Erythroblast (primary cell): ENCODE results near the gene CHODL.

Experiments used
- DNase-seq, 2 experiments: peaks; one replicate each; lab custom pipeline; 2025; lab: John Stamatoyannopoulos, UW
- GATA1 ChIP-seq: IDR thresholded peaks from 2 replicates; pipeline ENCODE4 v1.6.1; 2011; ENCODE audit warnings: low read depth, mild to moderate bottlenecking, control low read depth, low read length, moderate library complexity
- POLR2A ChIP-seq: IDR thresholded peaks from 2 replicates; pipeline ENCODE4 v1.6.1; 2011; ENCODE audit warnings: mild to moderate bottlenecking, low read length

The CHODL gene

GRCh38 chr21:18244671-18245463 is at the start of gene CHODL:
Gene CHODL (plus strand): TSS chr21:18244833. CDS start chr21:18245224, 391 bp downstream.
- DNase-seq, result no peak
- TF ChIP-seq POLR2A (no peak), GATA1 (no peak)

GRCh38 chr21:18204931-18205330 is 39.7 kb upstream of the CHODL start:
- TF ChIP-seq GATA1 (no peak), POLR2A (no peak)
- DNase-seq, result no peak

DNA sequence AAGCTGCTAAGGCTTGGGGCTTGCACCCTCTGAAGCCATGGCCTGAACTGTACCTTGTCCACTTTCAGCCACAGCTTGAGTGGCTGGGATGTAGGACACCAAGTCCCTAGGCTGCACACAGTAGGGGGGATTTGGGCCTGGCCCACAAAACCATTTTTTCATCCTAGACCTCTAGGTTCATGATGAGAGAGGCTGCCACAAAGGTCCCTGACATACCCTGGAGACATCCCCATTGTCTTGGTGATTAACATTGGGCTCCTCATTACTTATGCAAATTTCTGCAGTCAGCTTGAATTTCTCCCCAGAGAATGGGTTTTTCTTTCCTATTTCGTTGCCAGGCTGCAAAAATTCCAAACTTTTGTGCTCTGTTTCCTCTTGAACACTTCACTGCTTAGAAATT is 26.3 kb upstream of the CHODL start:
- TF ChIP-seq POLR2A (no peak), GATA1 (no peak)
- no peak for DNase-seq

- TF ChIP-seq GATA1 (no peak), POLR2A (no peak)
- DNase-seq, result no peak
These were observed 24.1 kb upstream of the CHODL start for GRCh38 chr21:18220498-18220897.

GRCh38 chr21:18222346-18222745 is 22.3 kb upstream of the CHODL start:
- DNase-seq, result no peak
- TF ChIP-seq GATA1 (no peak), POLR2A (no peak)

DNA sequence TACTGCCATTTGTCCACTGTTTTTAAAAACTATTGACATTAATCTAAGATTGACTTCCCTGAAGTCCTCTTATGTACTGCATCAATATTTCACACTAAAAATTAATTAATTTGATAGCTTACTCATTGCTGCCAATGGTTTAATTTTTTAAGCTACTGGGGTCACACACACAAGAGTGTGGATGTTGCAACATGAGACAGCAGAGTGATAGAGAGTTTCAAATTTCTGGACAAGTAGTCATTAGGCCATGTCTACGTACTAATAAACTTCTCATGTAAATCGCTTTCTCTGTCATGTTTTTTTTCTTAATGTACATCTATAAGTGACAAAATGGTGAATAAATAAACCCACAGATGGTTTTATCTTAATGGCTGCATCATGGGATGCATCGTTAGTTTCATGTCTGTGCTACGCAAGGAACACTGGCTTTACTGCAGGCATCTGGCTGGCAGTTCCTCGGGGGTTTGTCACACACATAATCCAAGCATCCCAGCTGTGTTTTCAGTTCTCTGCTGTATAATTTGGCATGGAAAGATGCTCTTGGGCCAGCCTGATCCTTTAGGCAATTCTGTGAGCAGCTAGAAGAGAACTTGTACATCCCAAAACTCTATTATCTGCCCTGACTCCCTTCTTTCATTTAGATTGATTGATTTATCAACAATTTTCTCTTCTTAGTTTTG is 16.4 kb upstream of the CHODL start:
- DNase-seq, result no peak
- TF ChIP-seq GATA1 (no peak), POLR2A (no peak)

GRCh38 chr21:18235545-18235944 is 9.1 kb upstream of the CHODL start:
- TF ChIP-seq GATA1 (no peak), POLR2A (no peak)
- DNase-seq, result no peak

GRCh38 chr21:18245464-18245967 is 883 bp downstream of the CHODL start:
- no peak for TF ChIP-seq POLR2A
- no peak for TF ChIP-seq GATA1
- DNase-seq, result no peak

GRCh38 chr21:18248171-18248570 is 3.5 kb downstream of the CHODL start:
- no peak for DNase-seq
- TF ChIP-seq GATA1, result no peak
- TF ChIP-seq POLR2A, result no peak

DNA sequence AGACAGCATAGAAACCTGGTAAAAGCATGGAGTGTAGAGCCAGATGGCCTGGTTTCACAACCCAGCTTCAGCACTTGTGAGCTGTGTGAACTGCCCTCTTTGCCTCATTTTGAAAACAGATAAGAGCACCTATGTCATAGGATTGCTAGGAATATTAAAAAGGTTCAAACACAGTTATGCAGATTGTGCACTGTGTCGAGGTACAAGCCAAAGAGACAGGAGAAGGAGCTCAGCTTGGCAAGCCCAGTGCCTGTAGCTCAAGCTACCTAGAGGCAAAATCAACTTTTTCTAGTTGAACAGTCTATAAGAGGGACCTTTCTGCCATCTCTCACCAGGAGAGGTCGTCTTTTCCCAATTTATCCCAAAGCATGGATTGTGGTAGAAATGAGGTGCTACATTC is 5.0 kb downstream of the CHODL start:
- TF ChIP-seq GATA1 (no peak), POLR2A (no peak)
- no peak for DNase-seq

GRCh38 chr21:18251065-18251464 is 6.4 kb downstream of the CHODL start:
- peak in 1 of 2 experiments; percentile 4 for DNase-seq
- TF ChIP-seq POLR2A (no peak), GATA1 (no peak)

- DNase-seq, result no peak
- TF ChIP-seq POLR2A (no peak), GATA1 (no peak)
These were observed 7.6 kb downstream of the CHODL start for GRCh38 chr21:18252256-18252655.

DNA sequence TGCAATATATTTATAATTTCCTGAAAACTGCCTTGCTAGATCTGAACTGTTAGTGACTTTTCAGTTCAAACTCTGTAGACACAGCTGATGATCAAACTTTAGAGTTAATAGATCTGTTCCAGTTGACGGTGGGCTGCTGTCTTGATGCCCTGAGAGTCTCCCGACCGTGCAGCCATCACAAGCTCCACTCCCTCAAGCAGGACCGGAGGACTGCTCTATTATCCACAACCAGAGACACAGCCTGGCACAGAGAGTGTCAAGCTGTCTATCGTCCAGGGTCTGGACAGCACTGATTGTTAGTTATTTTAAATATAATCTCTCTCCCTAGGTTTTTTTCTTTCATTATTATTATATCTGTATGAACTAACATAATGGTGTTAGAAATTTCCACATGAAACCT is 8.0 kb downstream of the CHODL start:
- no peak for DNase-seq
- TF ChIP-seq GATA1, result no peak
- TF ChIP-seq POLR2A, result no peak

DNA sequence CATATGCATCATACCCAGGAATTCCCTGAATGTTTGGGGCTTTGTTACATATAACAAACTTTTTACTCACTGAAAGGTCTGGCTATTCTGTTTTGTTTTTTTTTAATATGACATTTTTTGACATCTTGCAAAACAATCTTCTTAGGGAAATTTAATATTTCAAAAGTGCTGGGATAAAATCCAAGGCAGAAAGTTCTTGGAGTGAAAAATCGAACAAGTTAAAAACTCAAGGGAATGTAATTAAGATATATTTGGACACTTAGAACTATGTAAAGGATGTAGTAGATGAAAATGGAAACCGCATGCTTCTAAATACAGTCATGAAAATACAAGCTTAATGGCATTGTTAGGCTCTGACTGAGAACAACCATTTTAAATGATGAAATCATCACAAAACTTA is 8.6 kb downstream of the CHODL start:
- TF ChIP-seq GATA1, result no peak
- TF ChIP-seq POLR2A, result no peak
- DNase-seq, result no peak

DNA sequence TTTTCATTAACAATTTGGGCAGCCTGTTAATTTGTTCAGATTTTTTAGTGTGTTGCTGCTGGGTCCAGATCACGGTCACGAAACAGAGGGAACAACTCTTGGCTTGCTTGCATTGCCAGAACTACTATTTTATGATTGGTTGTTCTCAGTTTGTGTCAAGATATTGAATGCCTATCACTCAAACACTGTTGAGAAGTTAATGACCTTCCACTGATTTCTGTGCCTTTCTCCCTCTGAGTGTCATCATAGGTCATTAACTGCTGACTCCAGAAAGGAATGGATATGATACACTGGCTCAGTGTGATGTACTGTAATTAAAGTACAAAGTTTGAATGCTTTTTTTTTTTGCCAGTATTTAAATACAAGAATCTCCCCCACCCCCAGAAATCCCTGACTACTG is 9.2 kb downstream of the CHODL start:
- TF ChIP-seq GATA1 (no peak), POLR2A (no peak)
- DNase-seq, result no peak
